IMR-90 (cell line): Measurements from ENCODE around the gene THADA. TPM values are rescaled to one million over a fixed set of nuclear protein-coding genes. Genes with fewer than 3 reads are reported as not detected.

Source experiments
- ATAC-seq: fragments of 200-7000 bp; cut with Tn5 transposase; 2 replicates; pipeline ENCODE4 v1.9.1; 2020; ENCODE audit warnings: low read depth, mild to moderate bottlenecking, moderate library complexity
- BruUV-seq: library from RNA; stranded (reverse); fragments of 400-500 nt; replicated peaks from 2 replicates; lab custom pipeline; 2021; lab: Mats Ljungman, UMichigan
- CTCF ChIA-PET: fragments of 300-600 bp; formaldehyde crosslinking; extraction: SDS; loops from one replicate; lab custom pipeline; 2021; ENCODE audit warnings: antibody characterized with exemption; lab: Yijun Ruan, JAX
- POLR2A ChIA-PET: fragments of 300-600 bp; sonication (Branson Sonifier 250); formaldehyde crosslinking; loops from one replicate; lab custom pipeline; 2022; ENCODE audit warnings: antibody characterized with exemption; ENCODE audit not compliant: unreplicated experiment; lab: Charles Lee
- DNase-seq: peaks from one replicate; pipeline ENCODE4 v3.0.0; 2013
- H2AFZ ChIP-seq: replicated peaks from 2 replicates; pipeline ENCODE3; 2013; ENCODE audit warnings: low read length, mild to moderate bottlenecking; ENCODE audit not compliant: poor library complexity
- H2AK5ac ChIP-seq: 2 replicates; pipeline ENCODE4 v1.6.1; 2013; ENCODE audit warnings: low read depth, low read length, inconsistent platforms
- H2AK9ac ChIP-seq: replicated peaks from 2 replicates; pipeline ENCODE3; 2013; ENCODE audit warnings: mild to moderate bottlenecking, low read depth, low read length, moderate library complexity; ENCODE audit not compliant: poor library complexity
- H2BK120ac ChIP-seq: 2 replicates; pipeline ENCODE4 v1.6.1; 2013; ENCODE audit warnings: low read depth, low read length, inconsistent platforms
- H2BK15ac ChIP-seq: 3 replicates; pipeline ENCODE4 v1.6.1; 2013; ENCODE audit warnings: low read depth, low read length, inconsistent platforms
- H2BK20ac ChIP-seq: 2 replicates; pipeline ENCODE4 v1.6.1; 2013; ENCODE audit warnings: low read depth, mild to moderate bottlenecking, inconsistent platforms, low read length, moderate library complexity
- H2BK5ac ChIP-seq: 2 replicates; pipeline ENCODE4 v1.6.1; 2013; ENCODE audit warnings: mild to moderate bottlenecking, low read depth, low read length, inconsistent platforms; ENCODE audit not compliant: poor library complexity, severe bottlenecking
- H3K14ac ChIP-seq: replicated peaks from 2 replicates; pipeline ENCODE4 v1.6.1; 2013; ENCODE audit warnings: low read depth, low read length, inconsistent platforms
- H3K18ac ChIP-seq: 2 replicates; pipeline ENCODE4 v1.6.1; 2013; ENCODE audit warnings: low read depth, low read length, control low read depth
- H3K23ac ChIP-seq: 2 replicates; pipeline ENCODE4 v1.6.1; 2013; ENCODE audit warnings: low read depth, low read length, inconsistent platforms
- H3K27ac ChIP-seq: 2 replicates; pipeline ENCODE4 v1.5.1; 2013; ENCODE audit warnings: mild to moderate bottlenecking, control low read depth, low read length; ENCODE audit not compliant: insufficient read depth
- H3K27me3 ChIP-seq: 2 replicates; pipeline ENCODE4 v1.6.1; 2013; ENCODE audit warnings: low read length; ENCODE audit not compliant: control insufficient read depth, insufficient read depth
- H3K36me3 ChIP-seq: 2 replicates; pipeline ENCODE4 v1.6.1; 2013; ENCODE audit warnings: low read length, mixed read lengths; ENCODE audit not compliant: control insufficient read depth, insufficient read depth
- H3K4ac ChIP-seq: 2 replicates; pipeline ENCODE4 v1.6.1; 2013; ENCODE audit warnings: low read depth, low read length, inconsistent platforms
- H3K4me1 ChIP-seq: 2 replicates; pipeline ENCODE4 v1.6.1; 2013; ENCODE audit warnings: low read length, mixed read lengths; ENCODE audit not compliant: control insufficient read depth, insufficient read depth
- H3K4me2 ChIP-seq: 2 replicates; pipeline ENCODE4 v1.6.1; 2013; ENCODE audit warnings: low read depth, mild to moderate bottlenecking, control low read depth, low read length, moderate library complexity
- H3K4me3 ChIP-seq: 2 replicates; pipeline ENCODE4 v1.5.1; 2013; ENCODE audit warnings: low read depth, mild to moderate bottlenecking, control low read depth, low read length, moderate library complexity; ENCODE audit not compliant: insufficient read depth
- H3K56ac ChIP-seq: 2 replicates; pipeline ENCODE4 v1.6.1; 2013; ENCODE audit warnings: low read length, inconsistent platforms; ENCODE audit not compliant: insufficient read depth; ENCODE audit errors: extremely low read depth
- H3K79me1 ChIP-seq, 2 experiments: 2 replicates each; pipeline ENCODE4 v1.6.1; 2013; ENCODE audit warnings: low read length in 2 of 2, inconsistent platforms in 1 of 2, low read depth in 1 of 2
- H3K9ac ChIP-seq: 2 replicates; pipeline ENCODE4 v1.6.1; 2013; ENCODE audit warnings: low read depth, low read length, control low read depth
- H3K9me1 ChIP-seq: 2 replicates; pipeline ENCODE4 v1.6.1; 2013; ENCODE audit warnings: low read length, inconsistent platforms; ENCODE audit not compliant: insufficient read depth
- H3K9me3 ChIP-seq: 2 replicates; pipeline ENCODE4 v1.6.1; 2013; ENCODE audit warnings: low read length; ENCODE audit not compliant: control insufficient read depth, insufficient read depth
- H4K20me1 ChIP-seq: 2 replicates; pipeline ENCODE4 v1.6.1; 2013; ENCODE audit warnings: low read length, inconsistent platforms; ENCODE audit not compliant: insufficient read depth
- H4K5ac ChIP-seq: 2 replicates; pipeline ENCODE4 v1.6.1; 2013; ENCODE audit warnings: mild to moderate bottlenecking, low read depth, low read length, control low read depth
- H4K8ac ChIP-seq, 2 experiments: 2 replicates each; pipeline ENCODE4 v1.6.1; 2013; ENCODE audit warnings: low read depth in 2 of 2, low read length in 2 of 2, control low read depth in 1 of 2, inconsistent platforms in 1 of 2
- H4K91ac ChIP-seq: 2 replicates; pipeline ENCODE4 v1.6.1; 2013; ENCODE audit warnings: low read depth, low read length, inconsistent platforms; ENCODE audit not compliant: insufficient read depth
- BHLHE40 ChIP-seq: fragments of 150-350 bp; IDR thresholded peaks from 2 replicates; pipeline ENCODE4 v1.6.1; 2016; ENCODE audit warnings: mild to moderate bottlenecking, low read depth, low read length
- CHD1 ChIP-seq: IDR thresholded peaks from 2 replicates; pipeline ENCODE4 v1.6.1; 2012; ENCODE audit warnings: low read depth, low read length, improper control_type of control experiment
- CTCF ChIP-seq: conservative IDR thresholded peaks from 2 replicates; pipeline ENCODE4 v1.5.1; 2012; ENCODE audit warnings: mild to moderate bottlenecking, low read depth, low read length, improper control_type of control experiment
- FOS ChIP-seq: fragments of 150-350 bp; IDR thresholded peaks from 2 replicates; pipeline ENCODE4 v1.6.1; 2016; ENCODE audit warnings: low read depth, low read length
- MAFK ChIP-seq: IDR thresholded peaks from 2 replicates; pipeline ENCODE4 v1.6.1; 2012; ENCODE audit warnings: low read depth, low read length, improper control_type of control experiment
- MAZ ChIP-seq: IDR thresholded peaks from 2 replicates; pipeline ENCODE4 v1.6.1; 2012; ENCODE audit warnings: low read depth, mild to moderate bottlenecking, low read length, improper control_type of control experiment, moderate library complexity, borderline replicate concordance
- MXI1 ChIP-seq: IDR thresholded peaks from 2 replicates; pipeline ENCODE4 v1.6.1; 2012; ENCODE audit warnings: low read depth, mild to moderate bottlenecking, low read length, moderate library complexity, borderline replicate concordance
- NFE2L2 ChIP-seq: fragments of 150-350 bp; IDR thresholded peaks from 2 replicates; pipeline ENCODE4 v1.6.1; 2016; ENCODE audit warnings: low read depth, mild to moderate bottlenecking, low read length
- POLR2A ChIP-seq: IDR thresholded peaks from 2 replicates; pipeline ENCODE4 v1.6.1; 2012; ENCODE audit warnings: mild to moderate bottlenecking, low read depth, low read length
- RFX5 ChIP-seq: IDR thresholded peaks from 2 replicates; pipeline ENCODE4 v1.8.0; 2012; ENCODE audit warnings: low read depth, mild to moderate bottlenecking, low read length, moderate library complexity
- USF2 ChIP-seq: fragments of 150-350 bp; IDR thresholded peaks from 2 replicates; pipeline ENCODE4 v1.6.1; 2017; ENCODE audit warnings: mild to moderate bottlenecking, antibody characterized with exemption, low read length, low read depth
- WGBS, 2 experiments: methylation state at CpG; one replicate each; pipeline versions ENCODE4 v1.1.5 to v1.1.7; 2013; ENCODE audit warnings: missing lambda C conversion rate in 2 of 2; ENCODE audit not compliant: insufficient read length in 1 of 2; ENCODE audit errors: extremely low coverage in 2 of 2; 5-methylcytosine and 5-hydroxymethylcytosine counted together
- dilution Hi-C: fragments of 300-500 bp; cut with HindIII; formaldehyde crosslinking; loops from one replicate; pipeline ENCODE4 v1.14.3; 2018; ENCODE audit warnings: low sequenced_read_pairs; ENCODE audit not compliant: unreplicated experiment
- in situ Hi-C: fragments of 300-500 bp; cut with MboI; formaldehyde crosslinking; loops from 3 replicates; pipeline ENCODE4 v1.14.3; 2019; ENCODE audit warnings: low sequenced_read_pairs, inconsistent platforms, mixed read lengths
- intact Hi-C: fragments of 100-400 bp; cut with micrococcal nuclease; formaldehyde crosslinking; loops from 2 replicates; pipeline ENCODE4 v1.10.0; 2022
- polyA plus RNA-seq, 3 experiments: library from polyadenylated mRNA; depleted of rRNA; stranded (reverse); fragments of >200 nt; gene quantifications; 2 replicates each; pipeline ENCODE4 v1.2.3, GENCODE V29; 2012; ENCODE audit warnings: low replicate concordance in 1 of 3
- total RNA-seq: library from RNA; depleted of rRNA; stranded (reverse); fragments of >200 nt; gene quantifications from 2 replicates; pipeline ENCODE4 v1.2.3, GENCODE V29; 2012

Gene THADA
- total and polyA plus RNA-seq, 2 of the 4 experiments (the other 2 are of a cell fraction): 10.5 to 21.3 TPM

- Histone ChIP-seq H2BK20ac (no peak overlapping the region), H3K79me1 (no peaks in the 10 kb centered on the region), H2BK15ac (no peak overlapping the region), H3K9me3 (no peaks in the 10 kb centered on the region), H3K56ac (no peak overlapping the region), H3K18ac (no peak overlapping the region), H4K20me1 (no peaks in the 10 kb centered on the region), H3K14ac (no peak overlapping the region), H3K36me3 (no peaks in the 10 kb centered on the region), H3K9ac (no peak overlapping the region), H4K5ac (no peak overlapping the region), H3K27me3 (no peaks in the 10 kb centered on the region), H3K4me2 (no peak overlapping the region), H3K9me1 (no peaks in the 10 kb centered on the region), H3K4me1 (no peaks in the 10 kb centered on the region), H2AK9ac (peak overlapping the region; percentile 9), H3K4me3 (no peak overlapping the region), H2AK5ac (no peak overlapping the region), H2BK5ac (no peak overlapping the region), H4K8ac (no peak overlapping the region), H3K27ac (no peak overlapping the region), H3K23ac (no peak overlapping the region), H2BK120ac (no peak overlapping the region), H4K91ac (no peak overlapping the region), H3K4ac (no peak overlapping the region), H2AFZ (no peak overlapping the region)
- no peak for TF ChIP-seq CTCF
- no peak for TF ChIP-seq MAZ
- no peak for TF ChIP-seq FOS
- TF ChIP-seq MXI1: no peak
- no peak for TF ChIP-seq MAFK
- TF ChIP-seq NFE2L2: no peak
- TF ChIP-seq CHD1: no peak
- TF ChIP-seq USF2: no peak
- TF ChIP-seq POLR2A: no peak
- no peak for TF ChIP-seq BHLHE40
- no peak for TF ChIP-seq RFX5
- no TSS peak for BruUV-seq
- intact Hi-C loops (no loop called here), in situ Hi-C loops (no loop called here), dilution Hi-C loops (no loop called here)
- no peak for DNase-seq
- ATAC-seq: no peak
- whole genome bisulfite sequencing, 2 experiments: 95% methylated on average over 4 of the region's 10 CpGs; no CpG with 5 or more reads in 1 of the 2 experiments
- CTCF ChIA-PET: interaction anchor here (1.4 kb wide), 1 partner anchor 13 kb away, joined by 4 read pairs; no protein-coding TSS in a partner anchor
- POLR2A ChIA-PET: no interaction called here
These were observed 354.3 kb downstream of the THADA start for GRCh38 chr2:43241558-43241957.
